HG03196 (cell line): Measurements from ENCODE around the gene SEC61B.
A peak's percentile ranks its signal among the peaks of the same experiment; 100 is the strongest.
"Not testable (repeated sequence)": the region's sequence is repeated elsewhere in the genome, so short reads cannot be mapped to it uniquely, and the experiment has no call there.

Experiments
- ATAC-seq: cut with Tn5 transposase; IDR thresholded peaks from one replicate; pipeline ENCODE4 v1.9.1; 2021; ENCODE audit not compliant: unreplicated experiment

The SEC61B gene

DNA sequence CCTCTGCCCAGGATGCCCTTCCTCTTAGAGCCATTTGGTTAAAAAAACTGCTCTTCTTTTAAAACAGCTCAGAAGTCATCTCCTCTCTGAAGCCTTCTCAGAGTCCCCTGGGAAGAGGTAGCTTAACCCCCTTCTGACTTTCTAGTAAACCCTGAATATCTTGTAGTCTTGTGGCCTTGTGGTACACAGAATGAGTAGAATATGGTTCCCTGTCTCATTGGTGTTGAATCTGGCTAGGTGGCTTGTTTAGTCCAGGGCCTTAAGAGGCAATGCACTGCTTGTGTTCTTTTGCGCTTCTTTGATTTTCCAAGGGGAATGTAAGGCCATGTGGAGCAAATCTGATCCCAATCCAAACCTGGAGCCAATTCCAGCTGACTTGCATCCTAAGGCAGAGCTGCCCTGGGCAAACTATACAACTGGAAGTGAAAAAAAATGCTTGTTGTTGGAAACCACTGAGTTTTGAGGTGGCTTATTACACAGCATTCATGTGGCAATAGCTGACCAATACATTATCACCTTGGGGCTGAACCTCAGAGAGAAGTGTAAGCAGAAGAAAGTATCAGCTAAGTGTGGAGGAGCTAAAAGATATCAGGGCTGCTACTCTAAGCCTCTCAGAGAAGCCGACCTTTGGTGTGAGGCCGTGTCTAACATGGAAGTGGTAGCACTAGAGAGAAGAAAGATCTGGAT lies 31.3 kb upstream of the SEC61B start:
- ATAC-seq: no peak

DNA sequence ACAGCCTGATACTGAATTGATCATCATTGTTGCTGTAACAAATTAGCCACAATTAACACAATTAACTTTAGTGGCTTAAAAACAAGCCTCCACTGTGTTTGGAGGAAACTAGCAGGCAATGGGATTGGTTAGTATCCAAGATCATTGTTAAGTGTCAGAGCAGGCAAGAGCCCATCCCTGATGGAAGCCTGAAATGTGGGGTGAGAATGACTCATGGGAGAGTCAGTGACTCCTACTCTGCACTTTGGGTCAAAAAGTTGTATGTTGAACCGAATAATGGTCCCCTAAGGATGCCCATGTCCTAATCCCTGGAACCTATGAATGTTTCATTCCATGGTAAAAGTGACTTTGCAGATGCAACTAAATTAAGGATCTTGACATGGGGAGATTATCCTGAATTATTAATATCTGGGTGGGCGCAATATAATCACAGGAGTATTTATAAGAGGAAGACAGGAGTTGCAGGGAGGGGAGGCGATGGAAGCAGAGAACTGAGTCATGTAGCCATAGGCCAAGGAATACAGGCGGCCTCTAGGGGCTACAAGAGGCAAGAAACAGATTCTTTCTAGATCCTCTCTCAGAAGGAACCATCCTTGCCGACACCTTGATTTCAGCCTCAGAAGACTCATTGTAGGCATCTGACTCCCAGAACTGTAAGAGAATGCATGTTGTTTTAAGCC lies 29.2 kb upstream of the SEC61B start:
- ATAC-seq: no peak

GRCh38 chr9:99193466-99193821 lies 28.6 kb upstream of the SEC61B start:
- ATAC-seq: no peak

DNA sequence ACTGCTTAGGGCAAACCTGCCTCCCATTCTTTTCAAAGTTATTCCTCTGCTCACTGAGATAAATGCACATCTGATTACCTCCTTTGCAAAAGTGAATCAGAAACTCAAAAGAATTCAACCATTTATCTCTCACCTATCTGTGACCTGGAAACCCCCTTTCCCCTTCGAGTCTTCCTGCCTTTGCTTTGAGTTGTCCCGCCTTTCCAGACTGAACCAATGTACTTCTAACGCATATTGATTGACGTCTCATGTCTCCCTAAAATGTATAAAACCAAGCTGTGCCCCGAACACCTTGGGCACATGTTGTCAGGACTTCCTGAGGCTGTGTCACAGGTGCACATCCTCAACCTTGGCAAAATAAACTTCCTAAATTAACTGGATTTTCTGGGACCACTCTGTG lies 25.6 kb upstream of the SEC61B start:
- not testable (repeated sequence) for ATAC-seq

DNA sequence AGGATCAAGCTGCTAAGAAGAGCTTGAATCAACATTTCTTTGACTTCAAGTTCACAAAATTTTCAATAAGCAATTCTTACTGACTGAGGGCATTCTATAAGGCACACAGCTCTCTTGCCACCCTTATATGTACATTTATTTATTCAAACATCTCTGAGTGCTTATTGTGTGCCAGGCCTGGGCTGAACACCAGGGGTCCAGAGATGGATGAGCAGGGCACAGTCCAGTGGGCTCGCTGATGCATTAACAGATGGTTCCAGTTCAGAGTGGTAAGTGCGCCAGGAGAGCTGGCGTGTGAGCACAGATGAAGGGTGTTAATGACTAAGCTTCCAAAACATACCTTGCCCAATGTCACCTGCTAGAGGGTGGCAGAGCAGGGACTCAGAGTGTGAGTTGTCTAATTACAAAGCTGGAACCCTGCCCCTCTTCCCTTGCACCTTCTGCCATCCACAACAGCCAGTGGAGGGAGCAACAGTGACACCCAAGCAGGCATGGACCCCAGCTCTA lies 24.9 kb upstream of the SEC61B start:
- no peak for ATAC-seq

DNA sequence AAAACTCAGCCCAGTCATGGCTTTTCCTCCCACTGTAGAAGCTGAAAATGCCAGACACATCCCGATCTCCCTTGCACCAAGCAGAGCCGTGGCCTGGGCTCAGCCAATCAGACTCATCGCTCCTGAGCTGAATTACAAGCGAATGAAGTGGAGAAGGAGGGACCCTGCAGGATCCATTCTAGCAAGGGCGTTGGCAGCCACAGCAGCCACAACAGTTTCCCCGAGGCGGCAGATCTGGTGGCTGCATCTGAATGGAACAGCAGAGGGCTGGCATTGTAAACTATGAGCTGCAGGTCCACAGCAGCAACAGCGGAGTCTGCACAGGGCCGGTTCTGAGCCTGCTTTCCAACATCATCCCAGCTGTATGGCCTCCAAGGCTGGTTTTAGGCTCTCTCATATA lies 24.1 kb upstream of the SEC61B start:
- ATAC-seq: no peak

- ATAC-seq: no peak
These were observed 22.0 kb upstream of the SEC61B start for GRCh38 chr9:99199938-99200539.

DNA sequence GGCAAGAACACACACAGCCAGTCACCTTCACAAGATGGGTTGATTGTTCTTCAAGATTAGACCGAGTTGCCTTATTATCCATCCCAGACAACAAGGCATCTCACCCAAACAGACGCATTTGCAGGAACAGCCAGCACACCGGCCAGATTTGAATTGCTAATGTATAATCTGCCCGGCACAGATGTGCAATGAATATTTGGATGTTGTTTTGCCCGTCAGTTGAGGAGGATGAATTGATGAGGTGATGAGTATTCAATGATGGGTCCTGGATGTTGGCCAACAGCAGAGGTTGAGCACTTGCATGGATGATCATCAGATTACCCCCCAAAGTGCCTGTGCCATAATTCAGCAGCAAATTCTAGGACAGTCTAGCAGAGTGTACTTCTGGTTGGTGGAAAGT lies 20.5 kb upstream of the SEC61B start:
- ATAC-seq: no peak

DNA sequence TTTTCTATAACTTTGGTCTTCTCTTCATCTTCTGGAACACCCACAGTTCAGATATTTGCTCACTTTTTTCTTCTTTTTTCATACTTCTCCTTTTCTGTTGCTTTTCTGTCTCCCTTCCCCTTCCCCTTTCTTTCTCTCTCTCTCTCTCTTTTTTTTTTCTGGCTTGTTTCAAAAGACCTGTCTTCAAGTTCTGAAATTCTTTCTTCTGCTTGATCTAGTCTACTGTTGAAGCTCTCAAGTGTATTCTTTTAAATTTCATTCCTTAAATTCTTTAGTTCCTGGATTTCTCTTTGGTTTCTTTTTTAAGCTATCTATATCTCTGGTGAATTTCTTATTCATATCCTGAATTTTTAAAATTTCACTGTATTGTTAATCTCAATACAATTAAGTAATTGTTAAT lies 11.5 kb upstream of the SEC61B start:
- no peak for ATAC-seq

DNA sequence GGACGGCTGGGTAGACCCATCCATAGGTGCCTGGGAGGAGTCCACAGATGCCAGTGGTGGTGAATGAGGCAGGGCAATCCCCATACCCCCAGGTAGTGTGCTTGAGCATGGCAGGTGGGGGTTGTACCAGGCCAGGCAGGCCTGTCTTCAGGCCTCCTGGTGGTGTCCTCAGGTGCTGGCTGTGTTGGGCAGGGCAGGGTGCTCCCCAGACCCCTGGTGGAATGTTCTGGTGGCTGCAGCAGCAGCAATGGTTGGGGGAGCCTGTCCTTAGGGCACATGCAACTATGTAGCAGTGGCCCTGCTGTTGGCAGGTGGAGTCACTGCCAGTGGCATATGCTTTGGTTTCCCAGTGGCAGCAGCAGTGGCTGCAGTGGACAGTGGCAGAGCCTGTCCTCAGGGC lies 10.3 kb upstream of the SEC61B start:
- no peak for ATAC-seq

DNA sequence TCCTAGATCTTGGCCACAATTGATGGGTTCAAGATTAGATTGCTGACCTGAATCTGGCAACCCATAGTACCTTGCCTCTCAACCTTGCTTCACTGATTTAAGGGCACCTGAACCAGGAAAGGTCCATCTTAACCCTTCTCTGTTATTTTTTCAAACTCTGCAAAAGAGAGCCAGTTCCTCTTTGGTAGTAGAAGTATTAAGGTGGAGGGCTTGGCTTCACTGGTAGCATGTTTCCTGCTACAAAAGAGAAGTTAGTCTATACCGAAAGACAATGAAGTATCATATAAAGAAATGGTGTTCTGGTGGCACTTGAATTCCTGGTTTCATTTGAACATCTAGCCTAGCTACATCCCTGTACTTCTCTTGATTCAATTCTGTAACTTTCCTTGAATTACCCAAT lies 8.9 kb upstream of the SEC61B start:
- no peak for ATAC-seq

DNA sequence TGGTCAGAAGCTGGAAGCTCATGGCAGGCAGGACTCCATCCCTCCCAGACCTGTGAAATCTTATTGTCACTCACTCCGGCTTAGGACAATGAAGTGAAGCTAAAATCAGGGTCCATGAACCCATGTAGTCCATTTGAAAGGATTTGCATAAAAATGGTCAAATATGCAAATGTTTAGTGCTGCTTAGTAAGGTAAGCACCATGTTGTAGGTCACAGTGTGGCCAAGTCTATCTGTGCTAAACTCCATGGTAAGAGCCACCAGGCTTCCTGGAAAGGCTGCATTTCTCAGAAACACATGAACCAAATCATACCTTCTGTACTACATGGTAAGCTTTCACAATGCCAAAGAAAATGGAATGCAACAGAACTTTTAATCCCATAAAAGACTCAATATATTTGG lies 6.0 kb upstream of the SEC61B start:
- no peak for ATAC-seq

GRCh38 chr9:99220011-99220410 lies 2.1 kb upstream of the SEC61B start:
- no peak for ATAC-seq

DNA sequence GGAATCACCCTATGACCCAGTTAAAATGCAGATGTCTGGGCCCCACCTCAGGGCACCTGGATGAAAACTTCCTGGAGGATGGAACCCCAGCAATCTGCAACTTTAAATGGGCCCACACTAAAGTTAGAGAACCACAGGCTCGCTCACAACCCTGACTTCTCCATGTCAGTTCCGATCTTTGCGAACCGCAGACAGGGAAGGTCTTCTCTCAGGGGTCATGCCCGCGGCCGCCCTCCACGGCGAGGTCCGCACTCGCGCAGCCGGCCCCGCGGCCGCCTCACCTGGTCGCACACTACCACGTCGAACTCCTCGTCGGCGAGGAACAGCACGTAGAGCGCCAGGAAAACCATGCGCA lies 839 bp upstream of the SEC61B start:
- no peak for ATAC-seq

DNA sequence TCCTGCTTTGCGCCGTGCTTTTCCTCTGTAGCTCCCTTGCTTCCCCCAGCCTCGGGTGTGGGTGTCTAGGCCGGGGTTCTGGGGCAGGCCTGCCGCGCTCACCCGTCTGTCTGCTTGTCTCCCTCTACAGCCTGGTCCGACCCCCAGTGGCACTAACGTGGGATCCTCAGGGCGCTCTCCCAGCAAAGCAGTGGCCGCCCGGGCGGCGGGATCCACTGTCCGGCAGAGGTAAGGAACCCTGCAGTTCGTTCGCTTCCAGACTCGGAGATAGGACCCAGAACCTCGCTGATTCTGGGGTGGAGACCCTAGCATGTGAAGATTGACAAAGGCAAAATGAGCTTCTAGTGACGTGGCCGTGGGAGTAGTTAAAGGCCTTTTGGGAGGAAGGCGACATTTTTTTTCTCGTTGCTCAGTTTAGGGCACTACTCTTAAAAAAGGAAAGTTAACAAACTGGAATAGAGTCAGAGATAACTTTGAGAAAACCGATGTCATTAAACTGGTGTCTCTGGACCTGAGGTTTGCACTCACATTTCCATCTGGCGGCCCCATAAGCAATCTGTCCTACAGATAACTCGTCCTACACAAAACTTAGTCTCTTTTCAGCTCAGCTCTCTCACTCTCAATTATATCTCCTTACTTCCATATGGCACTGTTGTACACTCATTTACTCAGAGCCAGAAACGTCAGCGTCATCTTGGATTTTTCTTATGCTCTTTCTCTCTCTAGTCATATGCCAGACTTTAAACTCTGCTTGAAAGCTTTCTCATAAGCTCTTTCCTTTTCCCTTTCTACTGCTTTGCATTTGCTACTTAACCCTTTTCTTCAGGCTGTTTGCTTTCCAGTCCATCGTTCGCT lies 561 bp downstream of the SEC61B start:
- ATAC-seq: peak; percentile 19

- no peak for ATAC-seq
These were observed 2.4 kb downstream of the SEC61B start for GRCh38 chr9:99224445-99224844.

DNA sequence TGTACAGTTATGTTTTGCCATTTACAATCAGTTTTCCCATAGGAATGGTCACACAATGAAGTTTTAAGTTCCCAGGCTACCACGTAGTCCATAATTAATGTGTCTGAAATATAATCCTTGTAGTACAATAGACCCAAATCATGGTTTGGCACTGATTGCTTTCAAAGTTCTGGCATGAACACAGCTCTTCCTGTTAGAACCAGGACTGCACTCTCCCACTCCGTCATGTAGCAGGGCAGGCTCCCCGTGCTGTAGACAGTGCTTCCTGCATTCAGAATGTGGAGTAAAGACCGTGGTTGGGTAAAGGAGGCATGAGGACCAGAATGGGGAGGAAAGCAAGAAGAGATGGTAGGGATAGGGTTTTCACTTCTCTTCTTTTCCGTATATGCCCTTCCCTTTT lies 4.0 kb downstream of the SEC61B start:
- ATAC-seq: no peak

DNA sequence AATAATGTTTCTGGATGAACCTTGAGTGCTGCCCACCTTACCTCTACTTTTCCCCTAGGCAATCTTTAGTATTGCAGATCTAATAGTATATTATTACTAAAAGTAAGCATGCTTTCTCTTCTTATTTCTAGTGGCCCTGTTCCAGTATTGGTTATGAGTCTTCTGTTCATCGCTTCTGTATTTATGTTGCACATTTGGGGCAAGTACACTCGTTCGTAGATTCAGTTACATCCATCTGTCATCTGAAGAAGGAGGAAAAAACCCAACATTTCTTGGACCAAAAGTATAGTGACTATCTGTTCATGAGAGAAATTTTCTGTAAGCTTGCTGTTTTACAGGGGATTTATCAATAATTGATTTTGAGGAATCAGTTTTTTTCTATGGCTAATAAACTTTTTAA lies 8.1 kb downstream of the SEC61B start:
- no peak for ATAC-seq

- ATAC-seq: no peak
These were observed 9.6 kb downstream of the SEC61B start for GRCh38 chr9:99231711-99232110.

- ATAC-seq: no peak
These were observed 12.5 kb downstream of the SEC61B start for GRCh38 chr9:99234618-99235017.

DNA sequence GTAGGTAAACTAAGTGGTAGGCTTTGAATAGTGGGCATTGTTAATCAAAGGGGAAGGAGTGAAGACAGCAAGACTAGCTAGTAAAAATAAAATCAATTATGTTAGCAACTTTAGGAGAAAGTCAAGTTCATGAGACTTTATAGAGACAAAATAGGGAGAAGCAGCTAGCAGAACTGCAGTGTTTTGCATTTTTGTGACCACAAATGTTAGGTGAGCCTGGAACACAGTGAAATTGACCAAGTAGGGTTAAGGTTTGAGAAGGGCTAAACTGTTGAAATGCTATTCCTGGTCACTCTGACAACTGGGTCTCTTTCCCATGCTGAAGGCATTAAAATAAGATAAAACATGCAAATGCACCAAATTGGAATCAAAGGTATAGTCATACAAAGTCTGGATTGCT lies 13.0 kb downstream of the SEC61B start:
- ATAC-seq: no peak
